Occipital lobe (tissue), 2 donors: Measurements from ENCODE around the gene OMA1. TPM values are rescaled to one million over a fixed set of nuclear protein-coding genes. Genes with fewer than 3 reads are reported as not detected.

ENCODE experiments used
- DNase-seq: peaks from one replicate; lab custom pipeline; 2025; lab: John Stamatoyannopoulos, UW
- total RNA-seq: library from RNA; depleted of rRNA; stranded (reverse); fragments of >200 nt; gene quantifications from one replicate; pipeline ENCODE4 v1.2.3, GENCODE V29; 2014

The OMA1 gene
- total RNA-seq, 1 donor from 2014 or later = 36.7 TPM

DNA sequence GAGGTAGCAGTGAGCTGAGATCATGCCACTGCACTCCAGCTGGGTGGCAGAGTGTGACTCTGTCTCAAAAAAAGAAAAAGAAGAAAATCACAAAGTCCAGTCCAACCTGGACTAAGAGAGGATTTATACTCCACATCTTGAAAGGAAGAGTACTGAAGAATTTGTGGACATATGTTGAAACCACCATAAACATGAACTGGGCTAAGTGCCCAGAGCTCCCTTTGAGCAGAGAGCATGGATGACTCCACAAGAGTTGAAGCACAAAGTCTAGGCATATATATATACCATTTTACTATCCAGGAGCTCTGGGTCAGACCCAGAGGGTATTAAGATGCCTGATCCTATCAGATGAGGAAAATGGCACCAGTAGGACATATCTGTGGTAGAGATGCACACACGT, 86.6 kb downstream of the OMA1 start:
- DNase-seq = no peak

DNA sequence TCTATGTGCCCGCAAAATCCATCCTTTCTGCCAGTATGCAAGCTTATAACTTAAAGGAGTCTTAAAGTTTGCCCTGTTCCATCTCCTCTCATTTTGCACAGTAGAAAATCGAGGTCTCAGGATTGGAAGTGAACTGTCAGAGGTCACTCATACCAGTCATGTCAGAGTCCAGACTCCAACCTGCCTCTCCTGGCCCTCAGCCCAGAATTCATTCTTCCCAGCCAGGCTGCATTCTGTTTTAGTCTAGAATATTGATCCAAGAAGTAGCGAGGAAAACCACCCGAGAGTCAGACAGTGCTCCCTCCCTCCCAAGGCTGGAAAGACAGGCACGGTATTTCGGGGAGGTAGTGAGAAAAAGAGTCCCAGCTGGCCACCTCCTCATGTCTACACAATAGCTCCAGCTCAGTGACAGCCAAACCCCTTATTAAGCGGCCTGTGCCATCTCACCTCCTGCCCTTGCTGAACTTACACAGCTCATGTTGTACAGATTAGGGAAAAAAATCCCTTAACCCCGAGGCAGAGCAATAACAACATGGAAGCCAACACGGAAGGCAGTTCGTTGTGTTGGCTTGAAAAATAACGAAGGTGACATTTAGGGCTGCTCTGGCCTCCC, 89.4 kb downstream of the OMA1 start:
- no peak for DNase-seq

DNA sequence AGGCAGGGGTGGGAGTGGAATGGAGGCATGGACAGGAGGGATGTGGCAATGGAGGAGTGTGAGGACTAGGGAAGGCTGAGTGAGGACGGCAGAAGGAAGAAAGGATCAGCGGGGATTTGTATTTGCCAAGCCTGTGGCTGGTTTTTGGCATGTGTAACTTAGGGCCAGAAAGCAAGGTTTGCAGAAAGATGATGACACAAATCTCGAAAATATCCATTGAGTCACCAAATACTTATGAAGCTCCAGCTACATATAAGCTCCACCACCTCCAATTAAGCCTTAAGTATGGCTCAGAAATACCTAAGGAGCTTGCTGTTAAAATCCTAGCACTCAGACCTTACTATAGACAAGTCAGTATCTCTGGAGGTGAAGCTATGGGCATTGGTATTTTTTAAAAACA, 90.1 kb downstream of the OMA1 start:
- no peak for DNase-seq

DNA sequence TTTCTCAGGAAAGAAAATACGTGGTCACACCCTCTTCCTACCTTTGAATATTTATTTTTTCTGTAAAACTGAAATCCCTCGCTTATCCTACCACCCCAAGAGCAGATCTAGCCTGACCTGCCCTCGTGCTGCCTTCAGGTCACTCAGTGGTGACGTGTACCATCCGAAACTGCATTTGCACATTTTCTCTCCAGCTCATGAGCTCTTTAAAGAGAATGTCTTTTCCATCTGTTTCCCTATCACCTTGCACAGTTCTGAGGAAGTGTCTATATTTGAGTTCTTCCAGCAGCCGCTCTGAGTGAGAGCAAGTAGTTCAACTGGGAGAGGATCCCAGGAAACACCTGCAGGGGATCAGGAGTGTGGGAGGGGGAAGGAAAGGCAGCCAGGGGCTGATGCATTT, 91.7 kb downstream of the OMA1 start:
- DNase-seq = no peak

DNA sequence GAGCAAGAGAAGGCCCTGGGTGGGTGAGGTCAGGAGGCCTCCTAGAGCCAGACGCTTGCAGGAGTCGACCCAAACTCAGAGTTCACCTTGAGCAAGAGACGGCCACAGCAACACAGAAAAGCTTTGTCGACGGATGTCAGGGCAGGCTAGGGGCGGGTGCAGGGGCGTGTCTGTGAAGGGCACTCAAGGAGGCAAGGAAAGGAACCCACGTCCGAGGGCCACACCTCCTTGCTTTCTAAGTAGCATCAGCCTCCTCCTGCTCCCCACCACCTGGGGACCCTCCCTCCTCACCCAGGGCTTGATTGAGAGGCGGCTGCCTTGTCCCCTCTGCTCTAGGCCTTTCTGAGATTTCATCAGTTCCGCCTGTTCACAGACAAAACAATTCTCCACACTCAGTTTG, 92.1 kb downstream of the OMA1 start:
- DNase-seq = no peak

DNA sequence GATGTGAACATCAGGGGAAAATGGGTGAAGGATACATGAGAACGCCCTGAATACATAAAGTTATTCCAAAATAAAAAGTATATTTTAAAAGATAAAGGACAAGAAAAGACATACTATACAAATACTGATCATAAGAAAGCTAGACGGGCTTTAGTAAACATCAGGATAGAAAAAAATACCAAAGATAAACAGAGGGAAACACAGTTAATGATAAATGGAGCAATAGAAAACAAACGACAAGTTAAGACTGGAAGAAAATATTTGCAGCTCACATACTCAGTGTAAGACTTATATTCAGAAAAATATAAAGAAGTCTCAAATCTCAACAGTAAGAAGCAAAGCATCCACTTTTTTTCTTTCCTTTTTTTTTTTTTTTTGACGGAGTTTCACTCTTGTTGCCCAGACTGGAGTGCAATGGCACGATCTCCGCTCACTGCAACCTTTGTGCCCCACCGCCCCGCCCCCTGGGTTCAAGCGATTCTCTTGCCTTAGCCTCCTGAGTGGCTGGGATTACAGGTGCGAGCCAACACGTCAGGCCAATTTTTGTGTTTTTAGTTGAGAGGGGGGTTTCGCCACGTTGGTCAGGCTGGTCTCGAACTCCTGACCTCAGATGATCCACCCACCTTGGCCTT, 94.8 kb downstream of the OMA1 start:
- no peak for DNase-seq

DNA sequence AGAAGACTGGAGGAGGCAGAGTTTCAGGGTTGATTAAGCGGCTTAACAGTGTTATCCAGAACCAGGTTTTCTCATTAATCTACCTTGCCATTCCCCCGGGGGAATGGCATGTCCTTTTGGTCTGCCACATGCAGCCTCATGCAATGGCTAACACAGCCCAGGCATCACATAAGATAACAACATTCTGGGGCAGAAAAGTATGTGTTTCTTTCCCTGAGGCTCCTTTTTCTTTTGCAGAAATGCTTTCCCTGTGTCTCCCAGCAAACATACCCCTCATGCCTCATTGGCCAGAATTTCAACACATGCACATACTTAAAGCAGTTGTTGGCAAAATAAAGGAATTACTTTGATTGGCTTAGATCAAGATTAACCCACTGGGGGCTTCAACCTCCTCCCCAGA, 98.6 kb downstream of the OMA1 start:
- no peak for DNase-seq

DNA sequence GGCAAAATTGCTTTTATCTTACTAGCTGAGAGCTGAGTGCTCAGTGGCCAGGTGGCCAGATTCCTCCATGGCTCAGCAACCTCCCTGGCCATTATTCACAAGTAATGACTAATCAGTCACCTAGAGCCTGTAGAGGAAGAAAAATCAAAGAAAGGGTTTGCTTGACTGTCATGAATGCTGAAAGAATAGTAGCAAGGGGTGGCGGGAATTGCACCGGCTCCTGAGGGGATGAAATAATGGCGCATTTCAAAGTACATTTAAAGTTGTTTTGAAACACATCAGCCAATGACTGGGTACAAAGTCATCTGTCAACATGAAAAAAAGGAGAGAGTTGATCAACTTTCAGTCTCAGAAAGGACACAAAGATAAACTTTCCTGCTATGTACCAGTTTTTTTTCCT, 99.5 kb downstream of the OMA1 start:
- DNase-seq = no peak

DNA sequence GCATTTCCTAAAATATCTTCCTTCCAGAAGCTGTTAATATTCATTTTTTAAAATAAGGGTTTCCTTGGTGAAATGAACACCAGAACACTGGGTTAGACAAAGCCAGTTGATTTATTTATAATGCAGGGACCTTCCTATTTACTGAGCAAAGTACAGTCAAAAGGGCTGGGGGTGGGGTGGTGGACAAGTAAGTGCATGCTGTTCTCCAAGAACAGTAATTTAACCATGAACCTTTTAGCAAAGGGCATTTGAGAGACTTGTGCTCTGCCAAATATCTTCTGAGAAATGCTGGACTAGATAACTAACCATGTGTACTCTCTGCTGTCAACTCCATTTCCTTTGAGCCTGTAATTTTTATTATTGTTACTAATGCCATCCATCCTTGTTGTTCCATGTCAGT, 100.2 kb downstream of the OMA1 start:
- no peak for DNase-seq

DNA sequence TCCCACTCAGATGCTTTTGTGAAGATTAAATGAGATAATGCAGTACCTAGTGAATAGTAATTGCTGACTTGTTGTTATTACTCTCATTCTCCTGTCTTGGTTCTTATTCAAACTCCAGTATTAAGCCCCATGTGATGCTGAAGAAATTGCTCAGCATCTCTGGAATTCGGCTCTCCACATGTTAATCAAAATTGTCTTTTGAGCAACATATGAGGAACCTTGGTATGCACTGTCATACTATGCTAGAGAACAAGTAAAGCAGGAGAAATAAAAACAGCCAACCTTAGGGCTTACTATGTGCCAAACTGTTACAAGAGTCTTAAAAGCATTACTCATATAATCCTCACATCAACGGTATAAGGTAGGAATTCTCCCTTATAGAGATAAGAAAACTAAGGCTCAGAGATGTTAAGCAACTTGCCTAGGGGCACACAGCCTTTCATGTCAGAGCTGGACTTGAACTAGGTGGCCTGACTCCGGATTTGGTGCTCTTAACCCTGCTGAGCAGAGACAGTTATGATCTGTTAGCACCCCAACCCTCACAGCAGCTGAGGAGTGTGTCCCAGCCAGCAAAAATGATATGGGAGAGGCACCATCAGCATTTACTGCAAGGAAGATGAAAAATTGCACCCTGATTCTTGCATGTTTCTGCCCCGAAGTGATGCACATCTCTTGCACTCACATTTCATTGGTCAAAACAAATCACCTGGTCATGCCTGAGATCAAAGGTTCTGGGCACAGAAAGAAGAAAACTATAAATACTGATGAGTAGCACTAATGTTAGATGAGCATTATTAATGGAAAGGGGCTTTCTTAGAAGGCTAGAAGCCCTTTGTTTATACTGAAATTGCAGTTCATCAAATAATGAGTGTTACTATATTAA, 102.3 kb downstream of the OMA1 start:
- DNase-seq = no peak

DNA sequence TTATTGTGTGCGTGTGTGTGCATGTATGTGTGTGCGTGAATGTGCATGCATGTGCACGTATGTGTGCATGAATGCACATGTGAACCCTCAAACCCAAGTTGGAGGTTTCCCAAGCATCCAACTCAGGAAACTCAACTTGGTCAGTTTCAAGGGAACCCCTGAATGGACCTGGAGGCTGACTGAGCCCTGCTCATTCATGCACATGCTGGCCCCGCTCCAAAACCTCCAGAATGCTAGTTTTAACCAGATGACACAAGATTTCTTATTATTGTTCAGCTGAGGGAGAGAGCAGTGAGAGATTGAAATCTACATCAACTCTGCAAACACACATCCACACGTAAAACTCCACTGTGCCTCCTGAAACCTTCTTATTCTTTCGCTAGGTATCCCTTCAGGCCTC, 104.4 kb downstream of the OMA1 start:
- DNase-seq = no peak

DNA sequence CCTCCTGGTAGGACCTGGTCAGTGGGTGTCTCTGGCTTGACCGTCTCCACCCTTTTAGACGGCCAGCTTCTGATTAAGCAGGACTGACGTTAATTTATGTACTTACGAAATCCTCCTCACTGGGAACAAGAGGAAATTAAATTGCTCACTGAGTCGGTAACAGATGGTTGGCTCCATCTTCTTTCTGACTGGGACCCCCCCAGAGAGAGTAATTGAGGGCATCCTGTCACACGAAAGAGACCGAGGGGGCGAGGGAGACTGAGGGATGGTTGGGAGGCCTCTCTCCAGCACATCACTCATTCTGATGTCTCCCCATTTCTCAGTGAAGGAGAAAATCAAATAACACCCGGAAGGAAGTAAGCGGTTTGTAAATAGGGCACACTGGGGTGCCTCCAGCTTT, 104.8 kb downstream of the OMA1 start:
- no peak for DNase-seq

DNA sequence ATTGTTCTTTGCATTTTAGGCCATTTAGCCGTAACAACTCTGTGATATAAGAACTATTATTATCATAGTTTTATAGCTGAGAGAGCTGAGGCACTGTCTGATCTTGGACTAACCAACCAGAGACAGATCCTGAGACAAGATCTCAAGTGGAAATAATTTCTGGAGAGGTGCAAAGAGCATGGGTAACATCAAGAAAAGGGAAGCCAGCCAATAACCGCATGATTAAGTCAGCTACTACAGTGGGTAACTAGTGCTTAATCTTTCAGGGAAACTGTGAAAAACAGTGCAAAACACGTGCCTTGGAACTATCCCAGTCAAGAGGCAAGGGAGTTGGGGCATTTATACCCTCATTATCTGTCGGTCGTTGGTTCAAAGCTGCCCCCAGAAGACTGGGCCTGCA, 105.8 kb downstream of the OMA1 start:
- no peak for DNase-seq

DNA sequence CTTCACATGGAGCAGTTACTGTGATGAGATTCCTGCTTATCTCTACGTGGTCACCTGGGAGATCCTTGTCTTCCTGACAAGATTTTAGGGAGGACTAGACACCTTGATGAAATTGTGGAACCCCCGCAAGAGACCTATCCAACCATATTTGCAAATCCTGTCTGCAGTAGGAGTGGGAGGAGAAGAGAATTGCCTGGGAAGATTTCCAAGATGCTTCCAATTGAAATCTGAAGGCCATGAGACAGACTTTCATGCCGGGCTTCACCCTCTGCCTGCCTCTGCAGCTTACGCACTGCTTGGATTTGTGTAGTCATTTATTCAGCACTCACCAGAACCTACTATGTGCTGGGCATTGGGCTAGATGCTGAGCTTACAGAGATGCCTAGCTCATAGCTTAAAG, 106.6 kb downstream of the OMA1 start:
- DNase-seq = no peak

DNA sequence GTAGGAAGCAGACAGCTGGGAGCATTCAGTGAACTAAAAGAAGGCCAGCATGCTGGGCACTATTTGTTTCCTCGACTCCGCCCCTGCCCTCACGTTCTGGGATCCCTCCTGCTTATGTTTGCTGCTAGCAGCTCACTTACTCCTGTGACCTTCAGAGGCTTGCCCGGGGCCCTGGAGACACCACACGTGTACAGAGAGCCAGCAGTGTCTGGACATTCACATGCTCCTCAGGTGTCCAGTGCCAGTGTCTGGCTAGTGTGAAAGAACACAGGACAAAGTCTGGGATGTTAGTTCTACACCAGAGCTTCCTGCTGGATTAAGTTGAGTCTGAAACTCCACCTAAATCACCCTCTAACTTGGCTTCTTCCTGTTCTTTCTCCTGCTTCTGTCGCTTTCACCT, 108.1 kb downstream of the OMA1 start:
- no peak for DNase-seq

DNA sequence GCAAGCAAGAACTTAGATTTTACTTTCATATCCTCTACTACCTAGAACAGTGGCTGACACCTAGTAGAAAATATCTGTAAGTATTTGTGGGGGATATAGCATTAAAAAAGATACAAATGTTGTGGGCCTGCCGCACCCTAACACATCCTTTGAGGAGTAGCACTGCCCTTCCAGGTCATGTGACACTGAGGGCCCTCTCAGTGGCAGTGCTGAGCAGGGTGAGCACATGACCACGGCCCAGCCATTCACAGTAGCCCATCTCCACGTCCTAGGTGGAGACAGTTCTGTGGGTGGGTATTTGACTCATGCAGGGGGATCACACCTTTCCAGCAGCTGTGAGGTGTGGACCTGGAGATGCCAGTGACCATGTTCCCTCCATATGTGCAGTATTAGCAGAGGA, 108.9 kb downstream of the OMA1 start:
- no peak for DNase-seq

DNA sequence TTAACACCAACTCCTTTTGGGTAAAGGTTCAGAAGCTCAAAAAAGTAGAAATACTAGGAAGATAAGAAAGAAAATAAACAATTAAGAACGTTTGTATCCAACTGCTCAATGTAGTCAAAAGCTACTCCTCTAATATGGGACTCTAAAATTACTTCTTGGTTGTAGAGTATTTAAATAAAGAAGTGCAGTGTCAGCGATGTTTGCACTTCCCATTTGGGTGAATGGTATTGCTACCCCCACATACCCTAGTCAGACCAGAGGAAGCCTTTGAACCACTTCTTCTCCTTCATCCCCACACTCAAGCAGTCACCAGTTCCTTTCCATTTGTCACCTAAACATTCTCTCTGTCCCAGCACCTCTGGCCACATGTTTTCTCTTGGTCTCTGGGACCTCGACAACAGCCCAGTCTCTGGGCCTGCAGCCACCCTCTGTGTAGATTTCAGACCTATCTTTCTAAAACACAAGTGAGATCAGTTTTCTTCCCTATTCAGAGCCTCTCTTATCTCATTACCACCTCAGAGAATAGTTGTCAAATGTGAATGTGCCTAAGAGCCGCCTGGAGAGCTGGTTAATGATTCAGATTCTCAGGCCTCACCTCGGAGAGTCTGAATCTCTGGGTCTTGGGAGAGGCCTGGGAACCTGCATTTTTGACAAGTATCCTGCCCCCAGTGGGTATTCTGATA, 109.8 kb downstream of the OMA1 start:
- DNase-seq = no peak

DNA sequence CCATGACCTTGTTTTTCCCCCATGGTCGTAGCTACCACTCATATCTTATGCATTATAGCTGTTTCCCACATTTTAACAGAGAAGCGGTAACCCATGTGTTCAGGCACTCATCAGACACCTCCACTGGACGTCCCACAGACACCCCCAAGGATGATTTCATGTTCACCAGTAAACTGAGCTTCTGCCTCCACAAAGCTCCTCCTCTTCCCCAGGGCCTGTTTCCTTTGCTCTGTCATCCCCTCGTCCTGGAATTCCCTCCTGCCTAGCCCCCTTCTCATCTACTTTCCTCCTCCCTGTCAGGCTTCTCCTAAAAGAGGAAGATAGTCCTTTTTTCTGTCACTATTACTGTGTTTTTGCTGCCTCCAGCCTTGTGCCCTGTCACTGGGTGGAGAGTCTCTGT, 111.2 kb downstream of the OMA1 start:
- DNase-seq = no peak

DNA sequence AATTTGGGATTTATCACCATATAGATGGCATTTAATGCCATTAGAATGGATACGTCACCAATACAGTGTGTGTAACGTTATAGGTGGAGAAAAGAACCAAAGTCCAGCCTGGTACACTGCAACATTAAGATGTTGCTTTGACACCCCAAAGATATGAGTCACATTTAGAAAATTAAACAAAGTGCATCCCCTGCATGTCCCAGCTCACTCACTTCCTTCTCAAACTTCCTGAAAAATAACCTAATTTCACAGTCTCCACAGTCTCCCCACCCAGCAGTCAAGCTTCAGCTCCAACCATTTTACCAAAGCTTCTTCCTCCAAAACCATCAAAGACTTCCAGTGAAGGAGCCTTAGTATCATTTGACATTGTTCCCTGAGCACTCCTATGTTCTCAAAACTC, 111.9 kb downstream of the OMA1 start:
- DNase-seq = no peak

DNA sequence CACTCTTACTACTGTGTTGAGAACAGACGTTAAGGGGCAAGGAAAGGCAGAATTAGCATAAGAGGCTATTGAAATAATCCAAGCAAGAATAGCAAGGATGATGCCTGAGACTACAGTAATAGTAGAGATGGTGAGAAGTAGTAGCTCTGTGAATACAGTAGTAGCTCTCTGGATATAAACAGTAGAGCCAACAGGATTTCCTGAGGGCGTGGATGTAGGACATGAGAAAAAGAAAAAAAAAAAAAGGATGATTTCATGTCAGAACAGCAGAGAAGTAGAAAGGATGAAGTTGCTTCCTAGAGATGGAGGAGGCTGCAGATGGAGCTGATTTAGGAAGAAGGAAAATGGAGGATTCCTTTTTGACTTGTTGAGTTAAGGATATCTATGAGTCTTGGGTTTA, 112.3 kb downstream of the OMA1 start:
- no peak for DNase-seq

DNA sequence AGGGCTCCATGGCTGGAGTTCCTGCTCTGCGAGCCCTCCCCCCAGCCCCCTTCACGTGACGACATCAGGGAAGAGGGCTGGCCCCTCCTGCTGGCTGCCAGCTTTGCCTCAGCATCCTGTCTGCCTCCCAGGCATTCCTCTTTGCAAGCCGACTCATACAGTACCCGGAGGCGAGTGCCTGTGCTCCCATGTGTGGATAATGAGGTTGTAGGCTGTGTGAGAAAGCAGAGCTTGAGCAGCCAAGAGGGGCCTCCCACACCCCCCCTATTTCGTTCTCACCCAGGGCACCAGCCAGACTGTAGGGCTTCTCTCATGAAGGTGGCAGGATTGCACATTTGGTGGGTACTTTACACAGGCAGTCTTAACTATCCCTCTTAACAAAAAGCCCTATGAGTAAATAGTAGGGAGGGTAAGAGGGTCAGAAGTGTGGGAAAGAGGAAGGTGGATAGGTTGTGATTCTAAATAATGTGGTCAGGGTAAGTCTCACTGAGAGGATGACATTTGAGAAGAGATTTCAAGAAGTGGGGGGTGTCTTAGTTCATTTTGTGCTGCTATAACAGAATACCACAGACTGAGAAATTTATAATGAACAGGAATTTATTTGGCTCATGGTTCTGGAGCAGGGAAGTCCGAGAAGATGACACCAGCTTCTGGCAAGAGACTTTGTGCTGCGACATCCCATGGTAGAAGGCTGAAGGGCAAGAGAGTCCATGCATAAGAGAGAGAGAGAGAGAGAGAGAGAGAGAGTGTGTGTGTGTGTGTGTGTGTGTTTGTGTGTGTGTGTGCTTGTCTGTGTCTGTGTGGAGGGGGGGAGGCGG, 113.5 kb downstream of the OMA1 start:
- DNase-seq = peak; percentile 61
